A549 treated with CORT108297 at 1 μM for 4 hours (cell line): ENCODE data around the gene PIP4K2B. TPM values are rescaled to one million over a fixed set of nuclear protein-coding genes. Genes with fewer than 3 reads are reported as not detected.

Experiments used
- total RNA-seq: library from RNA; stranded (reverse); fragments of 200-300 nt; extraction: Qiagen RNA extraction; gene quantifications from 5 replicates; pipeline ENCODE4 v1.2.3, GENCODE V29; 2022

Gene PIP4K2B
- 37.3 to 45.1 TPM (median 40.1 TPM) in 5 replicates for total RNA-seq

GRCh38 chr17:38799501-38800236, at the start of gene PIP4K2B:
TSS of gene PIP4K2B (minus strand) at chr17:38799556. CDS start at chr17:38799424, 132 bp downstream.

DNA sequence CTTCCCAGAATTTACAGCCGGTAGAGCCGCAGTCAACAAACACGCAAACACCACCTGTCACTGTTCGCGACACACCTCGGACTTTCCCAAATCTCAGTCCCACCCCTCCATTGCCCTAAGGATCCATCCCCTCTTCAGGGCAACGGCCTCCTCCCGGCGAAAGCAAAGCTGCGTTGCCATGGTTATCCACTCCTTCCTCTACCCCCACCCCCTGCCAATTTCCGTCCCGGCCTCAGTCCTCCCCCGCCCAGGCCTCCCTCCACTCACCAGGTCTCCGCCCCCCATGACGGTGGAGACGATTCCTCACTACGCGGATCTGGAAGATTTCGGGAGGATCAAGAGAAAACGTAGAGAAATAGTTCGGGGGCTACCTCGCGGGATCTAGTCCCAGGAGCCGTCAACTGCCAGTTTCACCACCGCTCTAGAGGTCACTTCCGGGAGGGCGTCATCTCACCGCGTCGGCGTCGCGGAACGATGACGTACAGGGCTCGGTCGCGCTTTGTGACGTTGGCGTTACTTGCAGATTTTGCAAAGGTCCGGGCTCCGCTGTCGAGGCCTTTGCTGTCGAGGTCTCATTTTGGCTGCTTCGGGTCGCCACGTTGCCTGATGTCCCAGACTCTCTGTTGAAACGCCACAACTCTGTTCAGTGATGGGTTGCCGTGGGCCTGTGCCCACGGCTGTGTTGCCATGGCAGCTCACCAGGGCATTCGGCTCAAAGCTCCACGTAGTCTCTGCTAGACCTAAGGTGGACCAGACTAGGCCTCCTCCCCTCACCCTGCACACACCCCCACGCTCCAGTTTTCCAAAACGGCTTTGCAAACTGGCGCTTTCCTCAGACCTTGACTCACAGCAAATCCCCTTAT, 25.8 kb upstream of the PIP4K2B start, which contains the start of gene CWC25:
Gene CWC25, minus strand, starts transcription at position 423 of the 863 bp plus-strand sequence. Its CDS starts 138 bp downstream, at position 285.

DNA sequence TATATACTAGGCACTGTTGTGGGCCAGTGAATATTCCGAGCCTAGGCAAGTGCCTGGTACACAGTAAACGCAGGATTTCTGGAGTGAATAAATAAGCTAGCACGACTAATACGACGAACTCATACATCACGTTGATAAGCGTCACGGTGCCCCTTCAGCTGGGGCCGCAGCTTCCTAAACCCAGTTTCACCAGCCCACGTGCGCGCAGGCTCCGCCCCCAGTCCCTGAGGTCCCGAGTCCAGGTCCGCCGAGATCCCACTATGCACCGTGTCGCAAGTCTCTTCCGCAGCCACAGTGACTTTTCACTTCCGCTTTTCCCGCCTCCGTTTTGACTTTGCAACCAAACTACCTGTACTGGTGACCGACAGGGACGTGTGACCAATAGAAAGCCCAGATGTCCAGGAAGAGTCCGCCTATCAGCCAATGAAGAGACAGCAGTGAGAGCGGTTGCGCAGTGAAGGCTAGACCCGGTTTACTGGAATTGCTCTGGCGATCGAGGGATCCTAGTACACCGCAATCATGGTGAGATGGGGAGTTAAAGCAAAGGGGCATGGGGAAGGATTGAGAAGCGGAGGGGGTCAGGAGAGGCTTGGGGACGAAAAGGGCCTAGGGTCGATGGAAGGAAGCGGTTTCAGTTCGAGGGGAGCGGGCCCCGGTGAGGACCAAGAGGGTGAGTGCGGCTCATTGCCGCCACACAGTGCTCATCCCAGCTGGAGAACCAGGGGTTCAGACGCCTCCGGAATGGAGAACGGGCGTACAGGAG, 46.9 kb downstream of the PIP4K2B start, which contains the start of gene PSMB3:
Gene PSMB3, plus strand, starts transcription at position 434 of the 763 bp plus-strand sequence. Its CDS starts 86 bp downstream, at position 520.

GRCh38 chr17:38748149-38748891, 51.0 kb downstream of the PIP4K2B start, which contains the start of gene PCGF2:
TSS of gene PCGF2 (minus strand) at chr17:38748336. CDS start at chr17:38740402, 7,934 bp downstream.

GRCh38 chr17:38729886-38730525, 69.3 kb downstream of the PIP4K2B start, which contains the start of gene CISD3:
TSS of gene CISD3 (plus strand) at chr17:38730341. CDS start at chr17:38730359, 18 bp downstream.

Other genes with a start within 250 kb of the PIP4K2B start
- 2.0 to 3.3 TPM (median 2.8 TPM) in 5 replicates for gene SRCIN1, start 193.6 kb downstream of the PIP4K2B start, total RNA-seq
- gene EPOP, start 124.6 kb downstream of the PIP4K2B start, total RNA-seq, result 10.2 to 14.0 TPM (median 13.5 TPM) in 5 replicates
- 21.4 to 36.3 TPM (median 34.3 TPM) in 5 replicates for gene MLLT6, start 94.3 kb downstream of the PIP4K2B start, total RNA-seq
- gene CISD3, start 69.2 kb downstream of the PIP4K2B start, total RNA-seq, result 50.3 to 99.9 TPM (median 91.2 TPM) in 5 replicates
- gene PCGF2, start 51.2 kb downstream of the PIP4K2B start, total RNA-seq, result 34.1 to 69.7 TPM (median 62.4 TPM) in 5 replicates
- 330 to 449 TPM (median 433 TPM) in 5 replicates for gene PSMB3, start 46.8 kb downstream of the PIP4K2B start, total RNA-seq
- gene CWC25, start 25.8 kb upstream of the PIP4K2B start, total RNA-seq, result 21.6 to 26.3 TPM (median 21.9 TPM) in 5 replicates
- gene RPL23, start 54.2 kb upstream of the PIP4K2B start, total RNA-seq, result 2,464 to 3,040 TPM (median 2,725 TPM) in 5 replicates
- 237 to 268 TPM (median 261 TPM) in 5 replicates for gene LASP1, start 70.5 kb upstream of the PIP4K2B start, total RNA-seq
- gene FBXO47, start 167.8 kb upstream of the PIP4K2B start, total RNA-seq, result not detected in 5 replicates